Calu3 (cell line): Measurements from ENCODE around the gene DSCAM. TPM values are rescaled to one million over a fixed set of nuclear protein-coding genes. Genes with fewer than 3 reads are reported as not detected.
"Not testable (repeated sequence)": the region's sequence is repeated elsewhere in the genome, so short reads cannot be mapped to it uniquely, and the experiment has no call there.

Experiments used
- BruUV-seq: library from RNA; stranded (reverse); fragments of 400-500 nt; replicated peaks from 2 replicates; lab custom pipeline; 2021; lab: Mats Ljungman, UMichigan
- CTCF ChIA-PET: fragments of 300-600 bp; sonication (Branson Sonifier 250); formaldehyde crosslinking; loops from one replicate; lab custom pipeline; 2022; ENCODE audit warnings: antibody characterized with exemption; lab: Charles Lee
- DNase-seq: peaks from one replicate; pipeline ENCODE4 v3.0.0; 2022
- H3K27ac Mint-ChIP-seq: one replicate; pipeline ENCODE4 v1.8.0; 2022; ENCODE audit warnings: mixed read lengths; ENCODE audit not compliant: unreplicated experiment
- H3K27me3 Mint-ChIP-seq: one replicate; pipeline ENCODE4 v1.8.0; 2022; ENCODE audit warnings: mixed read lengths; ENCODE audit not compliant: unreplicated experiment
- H3K36me3 Mint-ChIP-seq: one replicate; pipeline ENCODE4 v1.8.0; 2022; ENCODE audit warnings: mild to moderate bottlenecking, moderate library complexity, mixed read lengths; ENCODE audit not compliant: insufficient read depth, unreplicated experiment
- H3K4me1 Mint-ChIP-seq: one replicate; pipeline ENCODE4 v1.8.0; 2022; ENCODE audit warnings: mild to moderate bottlenecking, low read depth, mixed read lengths; ENCODE audit not compliant: unreplicated experiment
- H3K4me3 Mint-ChIP-seq: one replicate; pipeline ENCODE4 v1.8.0; 2022; ENCODE audit warnings: mild to moderate bottlenecking, low read depth, moderate library complexity, mixed read lengths; ENCODE audit not compliant: unreplicated experiment
- H3K9me3 Mint-ChIP-seq: one replicate; pipeline ENCODE4 v1.8.0; 2022; ENCODE audit warnings: low read depth, mixed read lengths; ENCODE audit not compliant: unreplicated experiment
- CTCF ChIP-seq: fragments of 200-600 bp; IDR thresholded peaks from one replicate; pipeline ENCODE4 v1.8.0; 2022; ENCODE audit warnings: antibody characterized with exemption; ENCODE audit not compliant: unreplicated experiment
- intact Hi-C: fragments of 100-400 bp; cut with micrococcal nuclease; formaldehyde crosslinking; loops from one replicate; pipeline ENCODE4 v1.10.0; 2022; ENCODE audit not compliant: unreplicated experiment
- total RNA-seq: library from RNA; stranded (reverse); gene quantifications from 2 replicates; pipeline ENCODE4 v1.2.3, GENCODE V29; 2022

DSCAM gene
- total RNA-seq, 1 experiment from 2014 or later, result not detected

- intact Hi-C loops, result no loop called here
- Mint-ChIP-seq H3K4me1 (no peaks in the 10 kb centered on the region), H3K27me3 (no peaks in the 10 kb centered on the region), H3K4me3 (no peak overlapping the region), H3K36me3 (no peaks in the 10 kb centered on the region), H3K9me3 (peaks cover 2% of the 10 kb centered on the region), H3K27ac (no peak overlapping the region)
- DNase-seq, result no peak
- no TSS peak for BruUV-seq
- CTCF ChIA-PET, result no interaction called here
- TF ChIP-seq CTCF, result no peak
These were observed 803.5 kb downstream of the DSCAM start for GRCh38 chr21:40043423-40043822.

- BruUV-seq, result no TSS peak
- intact Hi-C loops, result no loop called here
- CTCF ChIA-PET, result no interaction called here
- peaks cover 2% of the 10 kb centered on the region for H3K9me3 Mint-ChIP-seq
- H3K36me3 Mint-ChIP-seq, result no peaks in the 10 kb centered on the region
- TF ChIP-seq CTCF, result no peak
- H3K27ac Mint-ChIP-seq, result no peak overlapping the region
- no peaks in the 10 kb centered on the region for H3K4me1 Mint-ChIP-seq
- no peaks in the 10 kb centered on the region for H3K27me3 Mint-ChIP-seq
- no peak overlapping the region for H3K4me3 Mint-ChIP-seq
- DNase-seq, result no peak
These were observed 805.5 kb downstream of the DSCAM start for GRCh38 chr21:40041446-40041845.

- H3K36me3 Mint-ChIP-seq, H3K27me3 Mint-ChIP-seq, DNase-seq, BruUV-seq, CTCF ChIA-PET, H3K9me3 Mint-ChIP-seq, intact Hi-C loops, H3K27ac Mint-ChIP-seq, H3K4me3 Mint-ChIP-seq, H3K4me1 Mint-ChIP-seq: not testable (repeated sequence)
These were observed 813.7 kb downstream of the DSCAM start for GRCh38 chr21:40033156-40033782.

- intact Hi-C loops, result no loop called here
- no peak overlapping the region for H3K27ac Mint-ChIP-seq
- H3K4me1 Mint-ChIP-seq, result no peaks in the 10 kb centered on the region
- no peak overlapping the region for H3K4me3 Mint-ChIP-seq
- no peak for TF ChIP-seq CTCF
- CTCF ChIA-PET, result no interaction called here
- BruUV-seq, result no TSS peak
- no peaks in the 10 kb centered on the region for H3K36me3 Mint-ChIP-seq
- peaks cover 10% of the 10 kb centered on the region for H3K9me3 Mint-ChIP-seq
- no peak for DNase-seq
- no peaks in the 10 kb centered on the region for H3K27me3 Mint-ChIP-seq
These were observed 817.1 kb downstream of the DSCAM start for GRCh38 chr21:40029888-40030287.

- H3K36me3 Mint-ChIP-seq, H3K27ac Mint-ChIP-seq, H3K4me3 Mint-ChIP-seq, BruUV-seq, H3K9me3 Mint-ChIP-seq, DNase-seq, H3K4me1 Mint-ChIP-seq, H3K27me3 Mint-ChIP-seq, intact Hi-C loops, CTCF ChIA-PET: not testable (repeated sequence)
These were observed 818.6 kb downstream of the DSCAM start for GRCh38 chr21:40028393-40028792.
